ENCODE measurements around the gene SBF1. TPM values are rescaled to one million over a fixed set of nuclear protein-coding genes. Genes with fewer than 3 reads are reported as not detected.

SBF1 gene
- total RNA-seq, 1 donor from 2014 or later, result 73.4 TPM

- ATAC-seq (no peak), DNase-seq (ENCODE audit: low spot score) (no peak)
- intact Hi-C loops (cut with DNase I), result no loop called here
Measured at GRCh38 chr22:50489363-50490243, 14.8 kb upstream of the SBF1 start.

GRCh38 chr22:50488886-50489285 is 14.1 kb upstream of the SBF1 start:
- intact Hi-C loops (cut with DNase I), result no loop called here
- DNase-seq (ENCODE audit: low spot score), result no peak

GRCh38 chr22:50488006-50488677 is 13.3 kb upstream of the SBF1 start:
- intact Hi-C loops (cut with DNase I), result no loop called here
- ATAC-seq, result no peak
- no peak for DNase-seq (ENCODE audit: low spot score)

More at GRCh38 chr22:50488886-50489285, 14.1 kb upstream of the SBF1 start:
- ATAC-seq, result no peak

GRCh38 chr22:50487290-50488005 is 12.6 kb upstream of the SBF1 start:
- intact Hi-C loops (cut with DNase I), result no loop called here
- ATAC-seq, result no peak
- no peak for DNase-seq (ENCODE audit: low spot score)

GRCh38 chr22:50486561-50487289 is 11.9 kb upstream of the SBF1 start, which contains the start of gene MIOX:
Gene MIOX (plus strand): TSS chr22:50486859. CDS start chr22:50486898, 39 bp downstream.
- ATAC-seq (no peak), DNase-seq (ENCODE audit: low spot score) (no peak)
- intact Hi-C loops (cut with DNase I), result no loop called here

- DNase-seq (ENCODE audit: low spot score) (no peak), ATAC-seq (no peak)
- intact Hi-C loops (cut with DNase I), result no loop called here
Measured at GRCh38 chr22:50485221-50486131, 10.6 kb upstream of the SBF1 start.

- ATAC-seq (no peak), DNase-seq (ENCODE audit: low spot score) (no peak)
- intact Hi-C loops (cut with DNase I), result no loop called here
Measured at GRCh38 chr22:50483977-50484853, 9.4 kb upstream of the SBF1 start.

GRCh38 chr22:50483556-50483955 is 8.7 kb upstream of the SBF1 start:
- ATAC-seq (no peak), DNase-seq (ENCODE audit: low spot score) (no peak)
- intact Hi-C loops (cut with DNase I), result no loop called here

- no peak for ATAC-seq
- intact Hi-C loops (cut with DNase I), result no loop called here
- no peak for DNase-seq (ENCODE audit: low spot score)
Measured at GRCh38 chr22:50483106-50483505, 8.3 kb upstream of the SBF1 start.

- ATAC-seq (no peak), DNase-seq (ENCODE audit: low spot score) (no peak)
- intact Hi-C loops (cut with DNase I), result no loop called here
Measured at GRCh38 chr22:50482107-50483074, 7.6 kb upstream of the SBF1 start.

- no peak for DNase-seq (ENCODE audit: low spot score)
- intact Hi-C loops (cut with DNase I), result no loop called here
- no peak for ATAC-seq
Measured at GRCh38 chr22:50481440-50482106, 6.7 kb upstream of the SBF1 start, which contains the start of gene ADM2. Gene ADM2 (plus strand): TSS chr22:50481543. CDS start chr22:50481848, 305 bp downstream.

GRCh38 chr22:50481045-50481439 is 6.2 kb upstream of the SBF1 start:
- intact Hi-C loops (cut with DNase I), result no loop called here
- DNase-seq (ENCODE audit: low spot score) (no peak), ATAC-seq (no peak)

GRCh38 chr22:50479721-50480120 is 4.9 kb upstream of the SBF1 start:
- ATAC-seq (no peak), DNase-seq (ENCODE audit: low spot score) (no peak)
- intact Hi-C loops (cut with DNase I), result no loop called here

GRCh38 chr22:50477923-50478322 is 3.1 kb upstream of the SBF1 start:
- ATAC-seq (no peak), DNase-seq (ENCODE audit: low spot score) (no peak)
- intact Hi-C loops (cut with DNase I), result no loop called here

- intact Hi-C loops (cut with DNase I), result no loop called here
- ATAC-seq, result no peak
- DNase-seq (ENCODE audit: low spot score), result no peak
Measured at GRCh38 chr22:50476868-50477267, 2.0 kb upstream of the SBF1 start.

- ATAC-seq (peak; percentile 1), DNase-seq (ENCODE audit: low spot score) (no peak)
- intact Hi-C loops (cut with DNase I), result no loop called here
Measured at GRCh38 chr22:50475652-50476002, 792 bp upstream of the SBF1 start.

Data from sciatic nerve (tissue), 2 donors.